PC-9 (cell line): ENCODE results near the gene SLC35B3.

ENCODE experiments used
- CTCF ChIP-seq: fragments of 200-600 bp; sonication (generic); conservative IDR thresholded peaks from 2 replicates; pipeline ENCODE4 v1.6.1; 2017; ENCODE audit warnings: mixed run types, antibody characterized with exemption, mild to moderate bottlenecking, moderate library complexity
- EZH2 ChIP-seq: fragments of 200-600 bp; sonication (generic); IDR thresholded peaks from 2 replicates; pipeline ENCODE4 v1.8.0; 2017; ENCODE audit warnings: antibody characterized with exemption, low read depth

GRCh38 chr6:8436966-8437365 is 1.6 kb upstream of the SLC35B3 start:
- TF ChIP-seq CTCF (no peak), EZH2 (no peak)
